T-helper 2 cell treated with Interferon-gamma antibody and Interleukin-4, amounts not matched to agents 100 ng/mL and 5 ng/mL, for 36 hours (primary cell): Measurements from ENCODE around the gene MUL1. TPM values are rescaled to one million over a fixed set of nuclear protein-coding genes. Genes with fewer than 3 reads are reported as not detected.

Source experiments
- intact Hi-C: fragments of 100-400 bp; cut with micrococcal nuclease; formaldehyde crosslinking; loops from one replicate; pipeline ENCODE4 v1.15.1; 2023
- total RNA-seq: library from RNA; stranded (reverse); gene quantifications from 2 replicates; pipeline ENCODE4 v1.2.3, GENCODE V29; 2022

MUL1 gene, protein sequence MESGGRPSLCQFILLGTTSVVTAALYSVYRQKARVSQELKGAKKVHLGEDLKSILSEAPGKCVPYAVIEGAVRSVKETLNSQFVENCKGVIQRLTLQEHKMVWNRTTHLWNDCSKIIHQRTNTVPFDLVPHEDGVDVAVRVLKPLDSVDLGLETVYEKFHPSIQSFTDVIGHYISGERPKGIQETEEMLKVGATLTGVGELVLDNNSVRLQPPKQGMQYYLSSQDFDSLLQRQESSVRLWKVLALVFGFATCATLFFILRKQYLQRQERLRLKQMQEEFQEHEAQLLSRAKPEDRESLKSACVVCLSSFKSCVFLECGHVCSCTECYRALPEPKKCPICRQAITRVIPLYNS
- total RNA-seq: 17.8 and 17.9 TPM in 2 replicates

DNA sequence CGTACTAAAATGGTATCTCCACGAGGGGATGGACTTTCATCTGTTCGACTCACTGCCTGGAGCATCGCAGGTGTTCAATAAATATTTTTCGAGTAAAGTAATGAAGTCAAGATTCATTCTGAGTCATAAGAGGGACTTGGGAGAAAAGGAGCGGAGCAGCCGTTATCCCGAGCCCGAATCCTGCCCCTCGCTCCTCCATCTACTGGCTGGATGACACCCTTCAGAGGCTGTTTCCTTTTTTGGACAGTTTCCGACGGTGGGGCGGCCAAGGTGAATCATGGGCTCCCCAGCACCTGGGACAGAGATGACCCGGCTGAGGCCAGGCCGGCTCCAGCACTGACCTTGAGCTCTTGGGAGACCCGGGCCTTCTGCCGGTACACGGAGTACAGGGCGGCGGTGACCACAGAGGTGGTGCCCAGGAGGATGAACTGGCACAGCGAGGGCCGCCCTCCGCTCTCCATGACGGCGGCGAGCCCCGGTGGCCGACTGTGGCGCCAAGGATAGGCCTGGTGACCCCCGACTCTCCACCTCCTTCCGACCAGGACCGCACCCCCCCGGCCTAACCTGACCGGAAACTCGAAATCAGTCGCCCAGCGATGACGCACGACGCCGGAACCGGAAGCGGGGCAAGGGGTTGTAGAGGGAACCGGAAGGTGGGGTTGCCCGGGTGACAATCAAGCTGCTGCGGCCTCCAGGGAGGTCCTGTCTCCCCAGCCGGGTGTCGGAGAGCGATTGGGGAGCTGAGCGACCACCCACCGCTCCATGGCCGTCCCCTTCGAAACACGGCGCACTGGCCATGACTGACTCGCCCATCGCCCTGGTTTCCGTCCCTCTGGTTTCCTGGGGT is at the start of gene MUL1:
TSS of gene MUL1 (minus strand) at position 588 of the 847 bp plus-strand sequence. CDS start at position 461, 127 bp downstream.
- intact Hi-C loops: loop anchor here (5.0 kb wide), 2 partner anchors 125 to 1190 kb away; partner anchors contain the start of gene PINK1

DNA sequence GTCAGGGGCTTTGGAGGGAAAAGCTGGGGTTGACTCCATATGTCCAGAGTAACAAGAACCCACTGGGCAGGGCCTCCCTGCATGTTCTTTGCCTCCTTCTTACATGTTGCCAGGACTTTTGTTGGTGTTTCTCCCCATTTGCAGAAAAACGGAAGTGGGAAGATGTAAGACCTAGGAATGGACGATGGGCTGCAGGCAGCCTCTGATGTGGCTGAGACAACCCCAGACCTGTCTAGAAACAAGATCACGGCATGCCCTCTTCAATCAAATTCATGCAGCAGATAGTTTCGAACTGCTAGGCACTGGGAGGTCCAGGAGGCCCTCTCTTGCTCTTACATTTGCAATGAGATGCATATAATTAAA is 47.8 kb upstream of the MUL1 start:
- intact Hi-C loops: no loop called here

- intact Hi-C loops: no loop called here
Observed at GRCh38 chr1:20555025-20555757, 47.2 kb upstream of the MUL1 start.

- intact Hi-C loops: no loop called here
Observed at GRCh38 chr1:20552728-20553445, 44.9 kb upstream of the MUL1 start.

GRCh38 chr1:20551945-20552727 is 44.2 kb upstream of the MUL1 start, which contains the start of gene FAM43B:
TSS of gene FAM43B (plus strand) at chr1:20552573. CDS start at chr1:20552974, 401 bp downstream.
- intact Hi-C loops: no loop called here

- intact Hi-C loops: no loop called here
Observed at GRCh38 chr1:20551161-20551560, 43.2 kb upstream of the MUL1 start.

GRCh38 chr1:20546637-20547036 is 38.7 kb upstream of the MUL1 start:
- intact Hi-C loops: no loop called here

DNA sequence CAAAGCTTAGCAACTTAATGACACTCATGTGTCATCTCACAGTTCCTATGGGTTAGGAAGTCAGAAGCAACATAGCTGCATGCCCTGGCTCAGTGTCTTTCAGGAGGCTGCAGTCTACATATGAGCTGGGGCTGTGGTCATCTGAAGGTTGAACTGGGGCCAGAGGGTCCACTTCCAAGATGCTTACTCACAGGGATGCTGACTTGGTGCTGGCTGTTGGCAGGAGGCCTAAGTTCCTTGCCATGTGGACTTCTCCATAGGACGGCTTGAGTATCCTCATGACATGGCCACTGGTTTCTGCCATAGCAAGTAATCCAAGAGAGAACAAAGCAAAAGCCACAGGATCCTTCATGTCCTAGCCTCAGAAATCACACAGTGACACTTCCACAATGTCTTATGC is 32.3 kb upstream of the MUL1 start:
- intact Hi-C loops: no loop called here

DNA sequence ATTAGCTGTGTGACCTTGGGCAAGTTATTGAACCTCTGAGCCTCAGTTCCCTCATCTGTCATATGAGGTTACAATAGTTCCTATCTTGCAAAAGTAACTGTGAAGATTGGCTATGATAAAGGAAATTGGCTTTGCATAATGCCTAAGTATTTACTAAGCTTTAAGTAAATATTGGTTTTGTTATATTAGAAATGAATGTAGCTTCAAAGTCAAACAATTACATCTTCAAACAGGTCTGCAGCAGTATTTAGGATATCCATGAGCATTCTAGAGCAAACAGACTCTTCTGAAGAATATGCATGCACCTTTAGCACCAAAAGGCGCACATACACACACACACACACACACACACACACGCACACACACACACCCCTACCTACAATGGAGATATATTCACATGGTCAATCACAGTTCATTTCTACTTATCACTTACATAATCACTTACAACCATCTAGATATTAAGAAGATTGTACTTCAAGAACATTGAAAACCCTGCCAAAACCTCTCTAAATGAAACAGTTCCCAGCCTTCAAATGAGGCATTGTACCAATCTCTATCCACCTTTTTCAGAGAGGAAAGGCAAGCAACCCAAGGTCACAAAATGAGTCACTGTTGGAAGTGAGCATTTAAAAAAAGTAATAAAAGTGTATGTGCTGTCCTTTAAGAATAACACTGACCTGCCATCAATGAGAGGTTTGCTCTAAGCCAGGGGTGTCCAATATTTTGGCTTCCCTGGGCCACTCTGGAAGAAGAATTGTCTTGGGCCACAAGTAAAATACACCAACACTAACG is 31.0 kb upstream of the MUL1 start:
- intact Hi-C loops: no loop called here

DNA sequence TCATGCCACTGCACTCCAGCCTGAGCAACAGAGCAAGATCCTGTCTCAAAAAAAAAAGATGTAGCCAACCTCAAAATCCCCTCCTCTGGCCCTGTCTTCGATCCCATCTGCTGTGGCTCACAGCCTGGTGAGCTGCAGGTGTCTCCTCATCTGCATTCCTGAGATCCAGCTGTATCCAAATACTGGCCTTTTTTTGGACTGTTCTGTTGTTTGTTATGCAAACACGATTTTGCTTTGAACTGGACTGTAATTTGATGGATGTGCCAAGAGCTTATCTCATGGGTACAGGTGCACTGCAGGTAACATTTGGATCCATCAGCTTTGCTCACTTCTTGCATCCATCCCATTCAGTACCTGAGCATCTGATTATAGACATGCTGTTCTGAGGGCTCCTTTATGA is 30.3 kb upstream of the MUL1 start:
- intact Hi-C loops: no loop called here

DNA sequence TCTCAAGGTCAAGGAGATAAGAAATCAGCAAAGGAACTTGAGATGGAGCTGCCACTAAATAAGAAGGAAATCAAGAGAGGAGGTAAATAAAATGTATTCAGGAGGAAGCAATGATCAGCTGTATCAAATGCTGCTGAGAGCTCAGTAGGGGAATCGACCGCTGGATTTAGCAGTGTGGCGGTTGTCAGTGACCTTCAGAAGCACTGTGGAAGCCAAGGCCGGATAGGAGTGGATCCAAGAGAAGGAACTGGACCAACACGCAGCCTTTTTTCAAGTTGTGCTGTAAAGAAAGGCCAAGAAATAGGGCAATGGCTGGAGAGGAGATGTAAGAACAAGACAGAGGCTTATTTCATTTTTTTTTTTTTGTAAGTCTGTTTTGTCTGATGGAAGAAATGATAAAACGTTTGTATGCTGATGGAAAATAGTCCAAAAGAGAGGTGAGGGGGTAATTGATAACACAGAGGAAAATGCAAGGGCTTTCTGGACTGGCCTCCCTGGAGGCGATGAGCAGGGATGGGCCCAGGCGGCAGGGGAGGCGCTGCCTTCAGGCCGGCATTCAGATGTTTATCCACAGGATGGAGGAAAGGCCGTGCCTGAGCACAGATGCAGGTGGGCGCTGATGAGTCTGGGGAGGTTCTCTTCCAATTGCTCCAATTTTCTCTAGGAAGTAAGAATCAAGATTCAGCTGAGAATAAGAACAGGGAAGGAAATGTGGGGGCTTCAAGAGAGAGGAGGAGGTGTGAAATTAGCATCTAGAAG is 26.9 kb upstream of the MUL1 start:
- intact Hi-C loops: no loop called here

GRCh38 chr1:20533635-20534034 is 25.7 kb upstream of the MUL1 start:
- intact Hi-C loops: no loop called here

DNA sequence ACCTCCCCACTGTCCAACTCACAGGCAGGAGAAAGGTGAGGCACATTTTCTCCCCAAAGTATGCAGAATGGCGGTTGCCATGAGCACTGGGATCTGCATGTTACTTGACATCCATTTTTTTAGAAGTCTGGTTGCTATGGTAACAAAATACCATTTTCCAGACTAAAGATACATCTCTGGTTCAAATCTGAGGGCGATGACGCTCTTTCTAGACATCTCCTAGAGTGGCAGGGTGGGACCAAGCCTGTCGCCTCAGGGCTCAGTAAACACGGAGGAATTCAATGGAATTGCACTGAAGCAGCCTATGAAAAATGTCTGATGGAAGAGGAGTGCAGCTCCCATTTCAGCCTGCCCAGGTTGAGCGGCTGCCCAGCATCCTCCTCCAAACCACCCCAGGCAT is 22.9 kb upstream of the MUL1 start:
- intact Hi-C loops: no loop called here

GRCh38 chr1:20530306-20530705 is 22.4 kb upstream of the MUL1 start:
- intact Hi-C loops: no loop called here

GRCh38 chr1:20528221-20528620 is 20.3 kb upstream of the MUL1 start:
- intact Hi-C loops: no loop called here

DNA sequence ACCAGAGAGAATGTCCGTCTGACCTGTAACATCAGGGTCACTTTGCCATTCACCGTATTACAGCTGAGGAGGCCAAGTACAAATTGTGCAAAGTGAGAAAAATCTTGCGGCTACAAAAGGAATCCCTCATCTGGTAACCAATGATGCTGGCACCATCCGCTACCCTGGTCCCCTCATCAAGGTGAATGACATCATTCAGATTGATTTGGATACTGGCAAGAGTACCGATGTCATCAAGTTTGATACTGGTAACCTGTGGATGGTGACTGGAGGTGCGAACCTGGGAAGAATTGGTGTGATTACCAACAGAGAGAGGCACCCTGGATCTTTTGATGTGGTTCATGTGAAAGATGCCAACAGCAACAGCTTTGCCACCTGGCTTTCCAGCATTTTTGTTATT is 18.3 kb upstream of the MUL1 start:
- intact Hi-C loops: no loop called here

DNA sequence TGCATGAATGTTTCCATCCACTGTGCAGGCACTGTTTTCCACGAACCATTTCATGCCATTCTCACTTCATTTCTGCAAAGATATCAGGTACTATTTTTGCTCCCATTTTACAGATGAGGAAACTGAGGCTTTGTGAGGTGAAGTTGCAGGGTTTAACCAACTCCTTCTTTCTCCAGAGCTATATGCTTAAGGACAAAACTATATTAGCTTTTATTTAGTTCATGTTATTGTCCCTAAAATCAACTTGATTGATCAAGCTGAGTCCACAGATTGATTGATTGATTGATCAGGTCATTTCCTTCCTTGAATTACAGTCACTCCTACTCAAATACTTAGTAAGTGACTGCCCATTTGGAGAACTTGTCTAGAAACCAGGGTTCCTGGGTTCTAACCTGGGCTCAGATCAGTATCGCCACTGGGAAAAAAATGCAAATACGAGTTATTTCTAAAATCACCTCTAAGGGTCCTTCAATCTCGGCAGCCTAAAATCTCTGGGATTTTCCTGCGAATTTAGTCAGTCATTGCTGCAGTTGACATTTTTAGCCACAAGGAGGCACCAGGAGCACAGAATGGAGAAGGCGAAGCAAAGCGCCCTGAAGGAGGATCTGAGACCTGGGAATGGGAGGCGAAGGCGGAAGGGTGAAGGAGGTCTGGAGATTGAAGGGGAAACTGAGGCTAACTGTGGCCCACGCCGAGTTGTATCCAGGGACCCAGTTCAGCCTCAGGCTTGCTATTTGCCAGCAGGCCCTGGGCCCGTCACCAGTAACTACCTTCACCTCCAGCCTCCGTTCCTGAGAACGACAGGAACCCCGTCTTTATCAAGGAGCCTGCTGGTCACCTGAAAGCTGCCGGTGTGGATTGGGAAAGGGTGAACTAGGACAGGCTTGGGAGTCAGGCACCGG is 14.3 kb upstream of the MUL1 start:
- intact Hi-C loops: loop anchor here (1.0 kb wide), 1 partner anchor 118 kb away; no protein-coding TSS in a partner anchor
